Cardiac septum (tissue), 1 donor: ENCODE data around the gene KLHDC8A. TPM values are rescaled to one million over a fixed set of nuclear protein-coding genes. Genes with fewer than 3 reads are reported as not detected.
"Not testable (repeated sequence)": the region's sequence is repeated elsewhere in the genome, so short reads cannot be mapped to it uniquely, and the experiment has no call there.

Experiments used
- DNase-seq: peaks from one replicate; pipeline ENCODE4 v3.0.0-alpha.2; 2020; ENCODE audit warnings: low spot score
- intact Hi-C: fragments of 100-400 bp; cut with DNase I; formaldehyde crosslinking; loops from one replicate; pipeline ENCODE4 v1.14.0; 2022
- total RNA-seq: library from RNA; stranded (reverse); fragmentation: NEBNext Ultra II Directional; extraction: Animal tissue kit (Norgen Biotek cat#: 25700); gene quantifications from one replicate; pipeline ENCODE4 v1.2.1, GENCODE V29; 2021
- donor health status: DM: no; HTN: no; CAD: no.

Gene KLHDC8A
- total RNA-seq, 1 donor from 2014 or later: not detected

DNA sequence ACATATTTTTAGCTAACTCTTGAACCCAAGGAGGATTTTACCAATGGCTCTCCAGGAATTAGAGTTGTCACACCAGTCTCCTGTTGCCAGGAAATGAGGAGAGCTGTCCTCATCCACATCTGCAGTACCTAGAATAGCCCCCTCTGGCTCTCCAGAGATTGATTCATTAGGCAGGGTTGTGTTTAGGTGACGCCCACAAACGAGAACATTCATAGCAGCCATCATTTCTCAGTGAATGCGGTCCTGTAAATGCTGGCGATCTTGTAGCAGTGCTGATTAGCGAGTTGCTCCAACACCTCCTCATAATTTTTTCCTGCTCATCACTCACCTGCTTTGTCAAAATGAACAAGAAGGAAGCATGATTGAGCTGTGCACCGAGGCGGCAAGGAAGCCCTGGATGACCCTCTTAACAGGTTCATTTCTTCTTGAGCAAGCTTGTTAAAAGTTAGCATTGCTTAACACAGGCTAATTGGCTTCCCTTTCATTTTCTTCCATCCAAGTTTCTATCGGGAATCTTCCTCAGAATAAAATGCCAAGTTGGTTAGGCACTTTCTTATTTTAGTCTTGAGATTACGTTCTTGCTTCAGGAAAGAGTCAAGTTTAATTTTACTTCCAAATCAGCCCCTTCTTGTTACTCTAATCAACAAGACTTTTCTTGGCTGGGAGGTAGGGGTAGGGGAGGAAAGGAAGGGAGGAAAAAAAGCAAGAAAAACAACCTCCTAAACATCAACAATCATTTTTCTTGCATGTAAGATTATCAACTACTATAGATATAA, 16.5 kb upstream of the KLHDC8A start:
- DNase-seq: no peak
- intact Hi-C loops: no loop called here

DNA sequence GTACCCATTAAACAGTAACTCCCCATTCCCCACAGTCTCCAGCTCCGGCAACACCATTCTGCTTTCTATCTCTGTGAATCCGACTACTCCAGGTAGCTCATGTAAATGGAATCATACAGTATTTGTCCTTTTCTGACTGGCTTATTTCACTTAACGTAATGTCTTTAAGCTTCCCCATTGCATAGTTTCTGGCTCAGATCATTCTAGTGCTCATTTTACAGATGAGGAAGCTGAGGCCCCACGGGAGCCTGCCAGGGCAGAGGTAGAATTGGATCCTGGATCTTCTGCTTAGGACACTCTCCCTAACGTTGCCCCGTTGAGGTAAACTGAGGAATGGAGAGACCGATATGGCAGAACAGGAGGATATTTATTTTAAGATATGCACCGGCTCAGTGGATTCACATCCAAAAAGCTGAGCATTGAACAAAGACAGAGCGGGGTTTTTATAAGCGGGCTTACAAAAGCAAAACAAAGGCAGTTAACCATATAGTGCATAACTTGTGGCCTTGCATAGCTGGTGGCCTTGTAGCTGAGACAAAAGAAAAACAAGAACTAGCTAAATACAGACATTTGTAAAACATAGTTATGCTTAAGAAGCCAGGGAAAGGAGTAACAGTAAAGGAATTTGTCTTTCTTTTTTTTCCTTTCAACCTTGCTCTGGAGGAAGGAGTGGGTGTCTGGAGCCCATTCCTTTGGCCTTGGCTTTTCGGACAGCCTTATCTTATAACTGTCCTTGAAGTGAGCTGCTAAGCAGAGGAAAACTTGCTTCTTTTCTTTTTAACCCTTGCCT, 15.3 kb upstream of the KLHDC8A start:
- DNase-seq: no peak
- intact Hi-C loops: no loop called here

DNA sequence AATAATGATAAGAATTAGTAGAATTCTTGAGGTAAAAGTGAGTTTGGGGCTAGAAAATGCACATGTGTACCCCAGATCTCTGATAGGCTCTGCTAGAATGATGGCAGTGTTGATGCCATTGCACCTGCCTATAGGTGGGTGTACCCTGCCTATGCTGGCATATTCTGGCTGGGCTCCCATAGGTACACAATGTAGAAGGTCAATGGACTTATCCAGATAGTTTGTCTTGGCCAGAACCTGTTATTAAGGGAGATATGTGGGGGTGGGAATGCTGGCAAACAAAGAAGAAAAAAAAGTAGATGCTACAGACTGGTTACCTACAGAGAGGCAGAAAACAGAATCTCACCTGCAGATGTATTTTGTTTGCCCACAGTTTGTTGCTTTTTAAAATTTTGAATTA, 14.1 kb upstream of the KLHDC8A start:
- intact Hi-C loops: no loop called here
- no peak for DNase-seq

DNA sequence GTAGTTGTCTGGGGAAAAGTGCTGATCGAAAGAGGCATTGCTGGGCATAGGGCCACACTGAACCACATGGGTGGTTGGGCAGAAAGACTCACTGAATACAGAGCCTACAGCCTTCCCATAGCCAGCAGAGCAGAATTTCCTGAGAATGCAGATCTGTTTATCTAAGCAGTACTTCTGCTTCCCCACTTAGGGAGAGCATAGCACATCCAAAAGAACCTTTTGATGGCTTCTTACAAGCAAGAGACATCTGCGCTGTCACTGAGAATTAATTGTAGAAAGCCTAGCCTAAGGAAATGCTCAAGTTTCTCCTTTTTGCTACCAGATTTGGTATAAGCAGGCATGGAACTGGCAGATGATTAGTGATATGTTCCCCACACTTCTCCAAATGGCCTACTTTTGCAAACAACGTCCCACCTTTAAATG, 13.0 kb upstream of the KLHDC8A start:
- DNase-seq: no peak
- intact Hi-C loops: no loop called here

DNA sequence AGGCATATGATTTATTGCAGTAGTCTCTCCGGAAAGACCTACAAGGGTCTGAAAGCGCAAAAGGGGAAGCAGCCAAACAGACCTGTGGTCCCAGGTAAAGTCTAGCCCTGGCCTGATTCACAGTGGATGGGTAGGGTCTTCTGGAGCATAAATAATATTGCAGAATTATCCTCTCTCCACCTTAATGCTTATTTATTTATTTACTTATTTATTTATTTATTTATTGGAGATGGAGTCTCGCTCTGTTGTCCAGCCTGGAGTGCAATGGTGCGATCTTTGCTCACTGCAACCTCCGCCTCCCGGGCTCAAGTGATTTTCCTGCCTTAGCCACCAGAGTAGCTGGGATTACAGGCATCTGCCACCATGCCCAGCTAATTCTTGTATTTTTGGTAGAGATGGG, 11.8 kb upstream of the KLHDC8A start:
- intact Hi-C loops: no loop called here
- no peak for DNase-seq

DNA sequence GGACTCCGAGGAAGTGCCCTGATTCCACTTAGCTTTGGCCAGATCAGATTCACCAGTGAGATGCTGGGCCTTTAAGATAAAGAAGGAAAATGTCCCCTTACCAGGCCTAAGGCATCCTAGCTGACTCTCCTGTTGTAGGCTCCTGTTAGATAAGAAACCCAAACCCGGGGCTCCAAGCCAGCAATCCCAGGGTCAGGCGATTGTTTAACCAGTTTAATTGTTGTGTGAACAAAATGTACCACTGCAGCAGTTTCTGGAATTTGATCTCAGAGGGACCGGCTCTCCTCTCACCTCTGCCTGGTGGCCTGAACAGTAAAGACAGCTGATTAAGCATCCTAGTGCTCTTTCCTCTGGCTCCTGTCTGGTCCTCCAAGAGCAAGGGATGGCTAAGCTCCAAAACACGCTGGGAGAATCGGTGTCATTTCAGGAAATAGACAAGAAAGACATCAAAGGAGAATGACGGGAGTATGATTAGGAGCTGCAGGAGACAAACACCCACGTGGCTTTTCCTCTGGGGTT, 9.3 kb upstream of the KLHDC8A start:
- no peak for DNase-seq
- intact Hi-C loops: no loop called here

DNA sequence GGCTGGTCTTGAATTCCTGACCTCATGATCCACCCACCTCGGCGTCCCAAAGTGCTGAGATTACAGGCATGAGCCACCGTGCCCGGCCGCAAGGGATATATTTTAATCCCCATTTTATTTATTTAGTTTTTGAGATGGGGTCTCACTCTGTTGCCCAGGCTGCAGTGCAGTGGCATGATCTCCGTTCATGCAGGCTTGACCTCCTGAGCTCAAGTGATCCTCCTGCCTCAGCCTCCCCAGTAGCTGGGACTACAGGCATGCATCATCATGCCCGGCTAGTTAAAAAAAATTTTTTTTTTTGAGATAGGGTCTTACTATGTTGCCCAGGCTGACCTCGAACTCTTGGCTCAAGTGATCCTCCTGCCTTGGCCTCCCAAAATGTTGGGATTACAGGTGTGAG, 8.4 kb upstream of the KLHDC8A start:
- intact Hi-C loops, DNase-seq: not testable (repeated sequence)

DNA sequence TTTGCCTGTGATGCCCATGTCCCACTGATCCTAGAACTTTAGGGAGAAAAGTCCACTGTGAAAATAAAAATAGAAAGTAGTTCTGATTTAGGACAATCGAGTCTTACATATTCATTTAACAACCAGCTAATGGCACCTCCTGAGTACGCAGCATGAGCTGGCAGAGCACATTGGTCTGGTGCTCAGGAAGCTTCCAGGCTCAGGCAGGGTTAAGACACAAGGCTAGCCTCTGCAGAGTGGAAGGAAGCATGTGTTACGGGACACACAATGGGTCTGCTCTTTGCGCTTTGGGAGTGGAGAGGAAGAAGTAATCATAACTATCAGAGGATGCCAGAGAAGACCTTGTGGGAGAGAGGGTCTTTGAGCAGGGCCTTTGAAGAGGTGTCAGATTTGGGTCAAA, 4.2 kb upstream of the KLHDC8A start:
- no peak for DNase-seq
- intact Hi-C loops: no loop called here

DNA sequence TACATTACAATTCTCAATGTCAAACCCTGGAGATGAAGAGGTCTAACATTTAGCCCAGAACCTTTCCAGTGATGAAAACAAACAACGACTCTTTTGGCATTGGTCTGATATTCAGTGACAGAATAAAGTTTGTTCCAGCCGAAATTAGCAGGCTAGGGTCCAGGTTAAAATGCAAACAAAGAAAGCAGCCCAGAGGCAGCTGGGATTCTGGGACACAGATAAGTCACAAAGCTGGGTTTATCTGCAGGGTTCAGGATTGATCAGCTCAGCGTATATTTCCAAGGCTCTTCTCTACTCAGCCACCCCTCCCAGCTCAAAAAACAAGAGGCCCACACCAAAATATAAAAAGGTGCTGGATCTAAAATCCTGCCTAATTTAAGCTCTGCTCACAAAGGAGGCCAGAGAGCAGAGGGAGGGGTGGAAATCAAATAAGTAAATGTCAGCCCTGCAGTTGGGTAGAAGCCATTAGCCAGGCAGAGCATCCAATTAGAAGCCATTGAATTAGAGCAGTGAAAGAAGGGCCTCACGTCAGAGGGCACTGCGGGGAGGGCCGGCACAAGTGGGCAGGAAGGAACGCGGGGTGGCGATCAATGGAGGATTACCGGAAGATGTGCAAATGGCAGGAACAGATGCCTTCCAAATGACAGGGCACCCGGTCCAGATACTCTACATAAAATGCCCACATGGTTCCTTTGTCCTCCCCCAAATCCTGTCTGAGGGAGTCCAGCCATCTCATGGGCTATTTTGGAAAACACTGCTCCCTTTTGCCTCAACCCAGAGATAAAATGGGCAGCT, 3.2 kb upstream of the KLHDC8A start:
- no peak for DNase-seq
- intact Hi-C loops: no loop called here

DNA sequence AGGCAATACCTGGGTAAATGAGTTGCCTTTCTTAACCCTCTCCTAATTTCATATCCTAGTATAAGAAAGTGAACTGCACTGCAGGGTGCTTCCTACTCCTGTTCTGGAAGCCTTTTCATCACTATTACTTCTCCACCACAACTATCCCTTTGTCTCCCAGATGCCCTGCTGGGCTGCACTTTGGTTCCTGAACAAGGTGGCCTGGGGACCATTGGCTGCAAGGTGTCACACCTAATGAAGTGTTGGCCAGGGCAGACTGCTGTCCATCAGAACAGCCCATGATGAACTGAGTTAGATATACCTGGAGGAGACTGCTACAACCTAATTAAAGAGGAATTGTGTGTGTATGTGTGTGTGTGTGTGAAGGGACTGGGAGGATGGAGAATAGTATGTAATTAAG, 1.9 kb upstream of the KLHDC8A start:
- intact Hi-C loops: no loop called here
- DNase-seq: no peak

DNA sequence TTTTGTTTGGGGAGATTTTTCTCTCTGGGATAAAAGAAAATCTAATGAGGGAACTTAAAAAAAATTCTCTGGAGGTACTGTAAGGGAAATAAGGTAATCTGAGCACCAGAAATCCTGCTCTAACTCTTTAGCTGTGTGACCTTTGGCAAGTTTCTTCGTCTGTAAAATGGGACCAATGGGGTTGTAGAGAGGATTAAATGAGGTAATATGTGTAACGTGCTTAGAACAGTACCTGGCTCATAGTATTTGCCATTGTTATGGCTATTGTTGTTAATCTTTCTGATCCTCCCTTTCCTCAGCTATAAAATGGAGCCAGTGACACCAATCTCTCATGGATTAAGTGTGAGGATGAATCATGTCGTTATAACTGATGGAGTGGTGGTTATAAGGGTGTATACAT, 845 bp upstream of the KLHDC8A start:
- intact Hi-C loops: no loop called here
- DNase-seq: no peak

DNA sequence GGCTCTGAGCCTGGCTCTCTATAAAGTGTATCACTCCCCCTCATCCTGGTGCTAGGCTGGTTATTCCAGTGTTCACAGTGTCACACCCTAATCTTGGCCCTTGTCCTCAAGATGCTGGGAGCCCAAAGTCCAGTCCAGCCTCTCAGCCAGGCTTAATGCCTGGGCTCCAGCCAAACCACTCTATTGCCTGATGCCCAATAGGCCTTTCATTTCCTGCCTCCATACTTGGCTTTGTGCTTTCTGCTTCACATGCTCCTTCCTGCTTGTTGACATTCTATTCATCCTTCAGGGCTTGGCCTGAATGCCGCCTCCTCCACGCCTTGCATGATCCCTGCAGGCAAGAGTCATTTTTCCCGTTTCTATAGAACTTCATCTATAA, 1.7 kb downstream of the KLHDC8A start:
- intact Hi-C loops: loop anchor here (2.0 kb wide), 2 partner anchors 76 to 128 kb away; no protein-coding TSS in a partner anchor

DNA sequence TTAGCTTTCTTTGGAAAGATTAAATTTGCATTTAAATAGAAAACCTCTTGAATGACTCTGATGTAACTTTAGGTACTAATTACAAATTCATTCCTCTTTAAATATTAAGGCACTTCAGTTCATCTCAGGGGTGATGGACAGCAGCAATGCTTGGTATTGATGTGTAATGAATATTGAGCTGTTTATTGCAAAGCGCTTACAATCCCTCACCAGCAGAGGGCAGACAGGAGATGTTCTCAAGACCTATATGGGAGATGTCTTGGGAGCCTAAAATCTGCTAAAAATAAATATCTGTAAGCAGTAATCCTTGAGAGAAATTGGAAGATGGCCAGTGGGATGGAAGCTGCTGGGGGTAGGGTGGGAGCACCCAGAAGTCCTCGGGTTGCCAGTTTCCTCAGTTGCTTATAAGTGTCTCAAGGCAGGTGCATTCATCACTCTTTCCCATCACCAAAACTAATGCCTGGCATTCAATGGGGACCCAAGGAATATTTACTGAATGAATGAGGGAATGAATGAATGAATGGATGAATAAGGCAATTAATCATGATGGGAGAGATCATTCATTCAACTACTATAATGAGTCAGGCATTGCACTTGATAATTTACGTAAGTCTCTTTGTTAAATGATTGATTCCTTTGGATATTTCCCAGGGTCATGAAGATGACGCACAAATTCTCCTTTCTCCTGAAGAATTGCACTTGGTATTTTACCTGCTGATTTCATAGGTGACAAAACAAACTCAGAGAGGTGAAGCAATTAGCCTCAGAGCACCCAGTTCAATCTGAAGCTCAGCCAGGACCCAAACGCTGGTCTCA, 2.3 kb downstream of the KLHDC8A start:
- intact Hi-C loops: loop anchor here (2.0 kb wide), 2 partner anchors 76 to 128 kb away; no protein-coding TSS in a partner anchor

More for the DNA sequence above, 1.7 kb downstream of the KLHDC8A start:
- DNase-seq: no peak

DNA sequence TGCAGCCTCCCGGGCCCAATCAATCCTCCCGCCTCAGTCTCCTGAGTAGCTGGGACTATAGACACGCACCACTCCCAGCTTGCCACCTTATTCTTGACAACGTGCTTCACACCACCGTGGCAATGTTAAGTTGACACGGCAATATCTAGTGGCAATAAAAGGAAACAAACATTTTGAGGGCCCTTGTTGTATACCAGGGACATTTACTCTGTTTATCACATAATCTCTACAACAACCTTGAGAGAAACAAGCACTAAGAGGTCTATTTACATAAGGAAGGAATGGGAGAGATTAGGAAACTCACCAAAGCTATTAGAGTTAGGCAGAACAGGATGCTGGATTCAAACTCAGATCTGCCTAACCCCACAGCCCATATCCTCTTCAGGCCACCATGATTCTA, 3.1 kb downstream of the KLHDC8A start:
- intact Hi-C loops: loop anchor here (2.0 kb wide), 2 partner anchors 77 to 129 kb away; no protein-coding TSS in a partner anchor
- DNase-seq: no peak

More for the DNA sequence above, 2.3 kb downstream of the KLHDC8A start:
- no peak for DNase-seq

DNA sequence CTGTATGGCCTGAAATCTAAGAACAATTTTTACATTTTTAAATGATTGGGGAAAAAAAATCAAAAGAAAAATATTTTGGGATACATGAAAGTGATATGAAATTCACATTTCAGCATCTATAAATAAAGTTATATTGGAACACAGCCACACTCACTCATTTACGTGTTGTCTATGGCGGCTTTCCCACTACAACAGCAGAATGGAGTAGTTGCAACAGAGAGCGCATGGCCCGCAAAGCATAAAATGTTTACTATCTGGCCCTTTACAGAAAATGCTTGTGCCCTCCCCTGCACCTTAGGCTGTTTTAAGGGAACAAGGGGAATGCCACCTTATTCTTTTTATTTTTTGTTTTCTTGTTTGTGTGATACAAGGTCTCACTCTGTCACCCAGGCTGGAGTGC, 3.5 kb downstream of the KLHDC8A start:
- intact Hi-C loops: no loop called here
- DNase-seq: no peak

DNA sequence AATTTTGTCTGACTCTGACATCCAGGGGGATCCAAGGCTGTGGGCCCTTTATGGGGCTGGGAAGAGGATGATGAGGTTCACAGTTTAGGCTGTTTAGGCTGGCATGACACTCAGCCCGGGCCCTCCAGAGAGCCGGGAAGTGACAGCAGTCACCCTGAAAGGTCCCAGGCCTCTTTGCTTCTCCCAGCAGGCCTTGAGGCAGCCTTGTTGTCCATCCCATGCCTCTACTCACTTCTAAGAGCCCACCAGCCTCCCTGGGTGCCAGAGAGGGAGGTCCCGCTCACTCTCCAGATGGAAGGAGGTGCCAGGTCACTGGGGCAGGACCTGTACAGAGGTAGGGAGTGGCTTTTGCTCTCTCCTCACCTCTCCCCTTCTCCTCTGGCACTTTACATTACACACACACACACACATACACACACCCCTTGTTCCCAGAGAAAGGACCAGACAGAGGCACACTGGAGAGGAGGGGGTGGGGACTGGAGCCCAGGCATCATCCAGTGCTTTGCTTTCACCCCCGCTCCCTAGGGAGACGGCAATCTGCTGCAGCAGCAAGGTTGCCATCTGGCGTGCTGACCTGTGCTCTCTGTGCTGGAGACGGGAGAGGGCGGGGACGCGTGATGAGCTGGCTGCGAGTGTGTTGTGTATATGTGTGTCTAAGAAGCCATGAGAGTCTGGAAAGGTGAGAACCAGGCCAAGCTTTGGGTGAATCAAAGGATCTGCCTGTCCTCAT, 4.6 kb downstream of the KLHDC8A start:
- no peak for DNase-seq
- intact Hi-C loops: no loop called here

DNA sequence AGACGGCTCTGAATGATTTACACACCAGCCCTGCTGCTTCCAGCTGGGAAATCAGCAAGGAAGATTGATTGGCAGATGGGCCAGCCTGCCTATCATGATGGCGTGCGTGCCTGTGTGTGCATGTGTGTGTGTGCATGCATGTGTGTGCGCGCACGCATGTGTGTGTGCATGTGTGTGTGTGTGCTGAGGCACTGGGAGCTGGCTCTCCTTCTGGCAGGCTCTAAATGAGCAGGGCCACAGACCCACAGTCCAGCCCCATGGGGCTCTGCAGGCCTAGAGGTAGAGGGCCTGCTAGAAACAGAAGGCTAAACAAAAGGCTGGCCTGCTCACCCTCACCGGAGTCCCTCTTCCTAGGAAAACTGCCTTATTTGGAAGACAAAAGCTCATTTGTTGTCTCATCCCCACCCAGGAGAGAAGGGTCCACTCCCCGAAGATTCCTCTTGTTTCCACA, 6.0 kb downstream of the KLHDC8A start:
- intact Hi-C loops: no loop called here
- DNase-seq: no peak

DNA sequence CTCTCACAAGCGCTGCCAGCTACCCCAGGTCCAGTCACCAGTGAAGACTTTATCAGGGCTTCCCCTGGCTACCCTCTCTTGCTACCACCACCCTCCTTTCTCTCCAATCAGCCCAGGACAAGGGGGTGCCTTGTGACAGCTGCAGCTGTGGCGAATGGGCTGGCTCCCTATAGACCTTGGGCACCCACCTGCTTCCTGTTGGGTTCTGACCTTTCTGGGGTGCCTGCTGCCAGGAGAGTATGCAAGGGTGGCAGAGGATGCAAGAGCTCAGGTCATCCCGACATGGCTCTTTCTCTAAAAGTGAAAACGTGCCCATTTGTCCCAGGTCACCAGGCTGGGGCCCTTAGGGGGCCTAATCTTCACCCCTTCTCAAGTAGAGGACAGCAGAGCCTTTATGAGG, 6.6 kb downstream of the KLHDC8A start:
- DNase-seq: no peak
- intact Hi-C loops: no loop called here
